Transverse colon (tissue), 4 donors: ENCODE measurements around the gene C1QC. TPM values are rescaled to one million over a fixed set of nuclear protein-coding genes. Genes with fewer than 3 reads are reported as not detected.
"Not testable (repeated sequence)": the region's sequence is repeated elsewhere in the genome, so short reads cannot be mapped to it uniquely, and the experiment has no call there.

Experiments used
- DNase-seq: peaks from one replicate; pipeline ENCODE4 v3.0.0-alpha.2; 2019
- H3K27ac ChIP-seq, 4 donors: fragments of 200-600 bp; sonication (generic); 2 replicates each; pipeline ENCODE4 v1.5.1; 2016 to 2018; ENCODE audit warnings: inconsistent platforms in 4 of 4
- H3K27me3 ChIP-seq: fragments of 200-600 bp; sonication (generic); 2 replicates; pipeline ENCODE4 v1.5.1; 2017; ENCODE audit warnings: inconsistent platforms
- H3K36me3 ChIP-seq, 4 donors: fragments of 200-600 bp; sonication (generic); 2 replicates each; pipeline ENCODE4 v1.5.1; 2017 to 2019; ENCODE audit warnings: inconsistent platforms in 4 of 4
- H3K4me1 ChIP-seq, 4 donors: fragments of 200-600 bp; sonication (generic); 2 replicates each; pipeline ENCODE4 v1.5.1; 2017 to 2020; ENCODE audit warnings: inconsistent platforms in 4 of 4
- H3K4me3 ChIP-seq, 4 donors: fragments of 200-600 bp; sonication (generic); 1 replicate in 1 of 4; 2 replicates in 3 of 4; pipeline versions ENCODE4 v1.5.1 to v1.6.1; 2017 to 2019; ENCODE audit warnings: inconsistent platforms in 4 of 4
- H3K9me3 ChIP-seq, 2 donors: fragments of 200-600 bp; sonication (generic); 2 replicates each; pipeline ENCODE4 v1.5.1; 2017 to 2019; ENCODE audit warnings: inconsistent platforms in 2 of 2
- EP300 ChIP-seq: sonication (generic); formaldehyde crosslinking; IDR thresholded peaks from one replicate; pipeline ENCODE4 v1.6.1; 2017; ENCODE audit warnings: antibody characterized with exemption, low read depth
- POLR2A ChIP-seq: fragments of 450-650 bp; IDR thresholded peaks from one replicate; pipeline ENCODE4 v1.6.1; 2016; ENCODE audit warnings: antibody characterized with exemption, mild to moderate bottlenecking, moderate library complexity
- POLR2AphosphoS5 ChIP-seq, 3 donors: sonication (generic); formaldehyde crosslinking; IDR thresholded peaks; one replicate each; pipeline ENCODE4 v1.6.1; 2016; ENCODE audit warnings: antibody characterized with exemption in 3 of 3
- WGBS, 2 donors: methylation state at CpG; one replicate each; pipeline ENCODE4 v1.1.5; 2018; ENCODE audit warnings: low coverage in 1 of 2; 5-methylcytosine and 5-hydroxymethylcytosine counted together
- in situ Hi-C, 4 donors: fragments of 200-750 bp; cut with MboI; loops; one replicate each; pipeline versions ENCODE4 v1.15.0 to v1.15.1; 2017; ENCODE audit warnings: low sequenced_read_pairs in 3 of 4, low pct_ligation_motif_present in 1 of 4, low pct_unique_long_range_greater_than_20kb in 1 of 4
- intact Hi-C: fragments of 100-400 bp; cut with DNase I; formaldehyde crosslinking; loops from one replicate; pipeline ENCODE4 v1.15.1; 2023; ENCODE audit warnings: low total_unique reads
- total RNA-seq, 4 donors: library from RNA; depleted of rRNA; stranded (reverse); fragments of >200 nt; gene quantifications; one replicate each; pipeline ENCODE4 v1.1.0, GENCODE V29; 2016
- TF ChIP-seq, protein P1 (sequence below), 5 experiments: fragments of 200-600 bp in 3 of 5; fragments of 450-650 bp in 2 of 5; sonication (generic) in 3 of 5; IDR thresholded peaks; 1 replicate in 2 of 5; 2 replicates in 3 of 5; pipeline ENCODE4 v1.5.1; 2016 to 2017; ENCODE audit warnings: antibody characterized with exemption in 5 of 5, inconsistent platforms in 3 of 5, mild to moderate bottlenecking in 2 of 5, moderate library complexity in 1 of 5

The C1QC gene
- total RNA-seq, 4 donors from 2014 or later = 21.7 to 106 (median 73.9) TPM

DNA sequence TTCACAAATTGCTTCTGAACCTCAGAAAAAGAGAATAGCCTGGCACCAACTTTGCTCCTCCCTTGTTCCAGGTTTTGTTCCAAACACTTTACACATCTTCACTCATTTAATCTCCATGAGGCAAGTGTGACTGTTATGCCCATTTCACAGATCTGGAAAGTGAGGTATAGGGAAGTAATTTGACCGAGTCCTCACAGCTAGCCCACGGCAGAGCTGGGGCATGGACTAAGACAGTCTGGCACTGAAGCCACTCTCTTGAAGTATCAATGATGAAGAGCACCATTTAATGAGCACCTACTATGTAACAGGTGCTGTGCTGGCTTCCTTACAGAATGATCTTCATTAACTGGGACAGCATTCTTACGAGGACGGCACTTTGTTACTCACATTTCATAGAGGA, 28.6 kb downstream of the C1QC start:
- intact Hi-C loops (no loop called here), in situ Hi-C loops (no loop called here)
- Histone ChIP-seq H3K4me1 (peaks cover 0 to 10% (median 4%) of the 10 kb centered on the region in 4 donors), H3K9me3 (no peaks in the 10 kb centered on the region), H3K36me3 (no peaks in the 10 kb centered on the region), H3K27me3 (peaks cover 22% of the 10 kb centered on the region), H3K4me3 (no peak overlapping the region), H3K27ac (no peak overlapping the region)
- TF ChIP-seq POLR2A = no peak
- TF ChIP-seq, protein P1, sequence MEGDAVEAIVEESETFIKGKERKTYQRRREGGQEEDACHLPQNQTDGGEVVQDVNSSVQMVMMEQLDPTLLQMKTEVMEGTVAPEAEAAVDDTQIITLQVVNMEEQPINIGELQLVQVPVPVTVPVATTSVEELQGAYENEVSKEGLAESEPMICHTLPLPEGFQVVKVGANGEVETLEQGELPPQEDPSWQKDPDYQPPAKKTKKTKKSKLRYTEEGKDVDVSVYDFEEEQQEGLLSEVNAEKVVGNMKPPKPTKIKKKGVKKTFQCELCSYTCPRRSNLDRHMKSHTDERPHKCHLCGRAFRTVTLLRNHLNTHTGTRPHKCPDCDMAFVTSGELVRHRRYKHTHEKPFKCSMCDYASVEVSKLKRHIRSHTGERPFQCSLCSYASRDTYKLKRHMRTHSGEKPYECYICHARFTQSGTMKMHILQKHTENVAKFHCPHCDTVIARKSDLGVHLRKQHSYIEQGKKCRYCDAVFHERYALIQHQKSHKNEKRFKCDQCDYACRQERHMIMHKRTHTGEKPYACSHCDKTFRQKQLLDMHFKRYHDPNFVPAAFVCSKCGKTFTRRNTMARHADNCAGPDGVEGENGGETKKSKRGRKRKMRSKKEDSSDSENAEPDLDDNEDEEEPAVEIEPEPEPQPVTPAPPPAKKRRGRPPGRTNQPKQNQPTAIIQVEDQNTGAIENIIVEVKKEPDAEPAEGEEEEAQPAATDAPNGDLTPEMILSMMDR (IDR thresholded peaks at IDR 0.05) = no peak
- no peak for TF ChIP-seq EP300
- no peak for TF ChIP-seq POLR2AphosphoS5 (IDR thresholded peaks at IDR 0.05)
- 84% methylated on average over 4 of the region's 4 CpGs; no CpG with 5 or more reads in 1 of the 2 donors for WGBS, 2 donors
- no peak for DNase-seq

DNA sequence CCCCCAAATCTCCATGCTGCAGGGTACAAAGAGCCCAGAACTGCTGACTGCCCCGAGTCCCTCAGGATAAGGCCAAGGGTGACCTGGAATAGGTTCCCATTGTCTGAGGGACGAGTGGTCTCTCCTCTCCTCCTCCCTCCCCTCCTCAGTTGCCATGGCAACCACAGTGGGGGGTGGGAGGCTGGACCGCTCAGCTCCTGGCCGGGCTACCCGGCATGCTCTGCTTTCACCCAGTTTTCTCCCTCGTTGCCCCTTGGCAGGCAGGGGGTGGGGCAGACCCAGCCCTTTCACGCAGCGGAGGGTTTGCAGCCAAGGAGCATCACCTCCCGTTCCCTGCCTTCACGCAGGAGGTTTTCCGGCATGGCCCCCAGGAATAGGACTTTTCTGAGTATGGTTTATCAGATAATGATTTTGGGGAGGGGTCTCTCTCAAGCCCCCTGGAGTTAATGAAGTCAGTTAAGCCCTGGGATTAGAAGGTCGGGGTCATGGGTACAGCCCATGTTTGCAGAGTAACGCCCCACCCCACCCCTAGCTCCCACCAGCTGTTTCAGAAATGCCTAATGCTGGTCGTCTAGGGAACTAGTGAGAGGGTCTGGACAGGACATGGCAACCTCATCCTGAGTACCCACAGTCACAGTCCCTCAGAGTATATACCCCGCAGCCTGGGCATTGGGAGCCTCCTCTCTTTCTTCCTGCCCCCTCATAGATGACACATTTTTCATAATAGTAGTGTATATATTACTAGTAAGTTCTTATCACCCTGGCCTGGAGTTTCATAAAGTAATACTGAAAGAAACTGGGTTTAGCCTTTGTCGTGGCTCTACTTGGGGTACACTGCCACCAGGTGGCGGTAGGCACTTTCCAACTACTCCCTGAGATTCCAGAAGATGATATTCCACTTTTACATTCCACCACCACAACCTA, 30.3 kb downstream of the C1QC start:
- in situ Hi-C loops = no loop called here
- peak; percentile 79 for DNase-seq
- peaks cover 0 to 16% (median 7%) of the 10 kb centered on the region in 4 donors for H3K4me1 ChIP-seq
- TF ChIP-seq, protein P1 (IDR thresholded peaks at IDR 0.05) = peak; percentile 42 to 80 (median 72)
- no peak for TF ChIP-seq POLR2A
- intact Hi-C loops = no loop called here
- H3K27me3 ChIP-seq = peaks cover 27% of the 10 kb centered on the region
- 20% methylated on average over 17 of the region's 17 CpGs; no CpG with 5 or more reads in 1 of the 2 donors for WGBS, 2 donors
- no peaks in the 10 kb centered on the region for H3K36me3 ChIP-seq
- no peak overlapping the region for H3K27ac ChIP-seq
- H3K4me3 ChIP-seq = no peak overlapping the region
- no peaks in the 10 kb centered on the region for H3K9me3 ChIP-seq

DNA sequence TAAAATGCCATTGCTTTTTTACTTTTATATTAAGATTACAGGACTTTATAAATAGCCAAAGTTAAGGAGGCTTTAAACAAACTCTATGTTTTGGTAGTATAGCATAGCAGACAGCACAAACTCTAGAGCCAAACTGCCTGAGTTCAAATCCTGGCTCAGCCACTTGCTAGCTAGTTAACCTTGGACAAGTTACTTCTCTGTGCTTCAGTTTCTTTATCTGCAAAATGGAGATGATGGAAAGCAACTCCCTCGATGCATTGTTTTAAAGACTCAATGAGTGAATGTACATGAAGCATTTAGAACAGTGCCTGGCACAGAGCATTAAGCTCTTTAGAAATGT, 30.9 kb downstream of the C1QC start:
- Histone ChIP-seq H3K4me1 (peaks cover 0 to 16% (median 7%) of the 10 kb centered on the region in 4 donors), H3K27ac (no peak overlapping the region), H3K27me3 (peaks cover 27% of the 10 kb centered on the region), H3K4me3 (no peak overlapping the region), H3K36me3 (no peaks in the 10 kb centered on the region), H3K9me3 (no peaks in the 10 kb centered on the region)
- 28 to 44% methylated on average over 1 of the region's 1 CpG for WGBS, 2 donors
- in situ Hi-C loops = no loop called here
- intact Hi-C loops = no loop called here
- TF ChIP-seq POLR2A = no peak
- no peak for DNase-seq

DNA sequence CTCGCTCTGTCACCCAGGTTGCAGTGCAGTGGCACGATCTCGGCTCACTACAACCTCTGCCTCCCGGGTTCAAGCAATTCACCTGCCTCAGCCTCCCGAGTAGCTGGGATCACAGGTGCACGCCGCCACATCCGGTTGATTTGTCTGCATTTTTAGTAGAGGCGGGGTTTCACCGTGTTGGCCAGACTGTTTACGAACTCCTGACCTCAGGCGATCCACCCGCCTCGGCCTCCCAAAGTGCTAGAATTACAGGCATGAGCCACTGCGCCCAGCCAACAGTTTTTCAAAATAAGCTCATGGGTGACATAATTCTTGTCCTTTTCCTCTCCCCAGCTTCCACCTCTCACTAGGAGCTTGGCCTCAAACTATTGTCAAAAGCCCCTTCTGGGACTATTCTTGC, 32.7 kb downstream of the C1QC start:
- DNase-seq, H3K27ac ChIP-seq, H3K9me3 ChIP-seq, H3K36me3 ChIP-seq, H3K4me3 ChIP-seq, intact Hi-C loops: not testable (repeated sequence)
- WGBS, 2 donors = 81% methylated on average over 15 of the region's 15 CpGs; no CpG with 5 or more reads in 1 of the 2 donors
- peaks cover 0 to 23% (median 7%) of the 10 kb centered on the region in 4 donors for H3K4me1 ChIP-seq
- in situ Hi-C loops = loop anchor here in 2 of 4 donors (25.0 kb wide), 1 partner anchor 211 kb away; no protein-coding TSS in a partner anchor
- H3K27me3 ChIP-seq = peaks cover 27% of the 10 kb centered on the region

DNA sequence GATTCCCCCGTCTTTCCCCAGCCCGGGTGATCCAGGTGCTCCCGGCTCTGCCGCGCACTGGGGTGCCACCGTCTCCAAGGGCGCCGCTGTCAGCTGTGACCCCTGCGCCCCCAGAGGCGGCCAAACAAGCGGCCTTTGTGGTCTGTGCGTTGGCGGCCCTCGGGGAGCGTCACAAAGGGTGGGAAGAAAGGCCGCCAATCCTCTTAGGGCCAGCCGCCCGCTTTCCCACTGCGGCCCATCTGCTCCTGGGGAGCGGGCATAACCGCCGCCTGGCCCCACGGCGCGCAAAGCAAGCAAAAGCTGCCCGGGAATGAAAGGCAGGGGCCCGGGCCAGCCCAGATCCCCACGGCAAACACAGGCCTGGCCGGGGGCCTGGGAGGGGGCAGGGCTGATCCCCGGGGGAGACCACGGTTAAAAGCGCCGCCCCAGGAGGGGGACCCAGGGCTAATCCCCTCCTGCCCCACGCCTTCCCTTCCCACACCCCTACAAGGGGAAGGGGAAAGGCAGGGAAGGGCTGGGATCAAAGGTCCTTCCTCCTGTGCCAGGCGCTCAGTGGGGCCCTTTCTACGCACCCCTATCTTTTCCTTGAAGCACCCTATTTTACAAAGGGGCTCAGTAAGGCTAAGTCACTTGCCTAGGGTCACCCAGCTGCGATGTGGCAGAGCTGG, 33.6 kb downstream of the C1QC start:
- TF ChIP-seq POLR2AphosphoS5 (IDR thresholded peaks at IDR 0.05) = no peak
- no peak for TF ChIP-seq POLR2A
- no peak for TF ChIP-seq EP300
- TF ChIP-seq, protein P1 (IDR thresholded peaks at IDR 0.05) = no peak
- Histone ChIP-seq H3K9me3 (no peaks in the 10 kb centered on the region), H3K27ac (peak overlapping the region in 3 of 4 donors; percentile 5 to 46 (median 28)), H3K4me1 (peaks cover 0 to 23% (median 7%) of the 10 kb centered on the region in 4 donors), H3K4me3 (no peak overlapping the region), H3K27me3 (peaks cover 21% of the 10 kb centered on the region), H3K36me3 (no peaks in the 10 kb centered on the region)
- DNase-seq = peak; percentile 30
- in situ Hi-C loops = loop anchor here in 2 of 4 donors (25.0 kb wide), 1 partner anchor 210 kb away; no protein-coding TSS in a partner anchor
- intact Hi-C loops = no loop called here
- WGBS, 2 donors = 57% methylated on average over 15 to 23 of the region's 37 CpGs
